ENCODE data around the gene PRG3. TPM values are rescaled to one million over a fixed set of nuclear protein-coding genes. Genes with fewer than 3 reads are reported as not detected.

The PRG3 gene
- total and polyA plus RNA-seq, 2 of the 4 experiments (the other 2 are of a cell fraction): not detected

DNA sequence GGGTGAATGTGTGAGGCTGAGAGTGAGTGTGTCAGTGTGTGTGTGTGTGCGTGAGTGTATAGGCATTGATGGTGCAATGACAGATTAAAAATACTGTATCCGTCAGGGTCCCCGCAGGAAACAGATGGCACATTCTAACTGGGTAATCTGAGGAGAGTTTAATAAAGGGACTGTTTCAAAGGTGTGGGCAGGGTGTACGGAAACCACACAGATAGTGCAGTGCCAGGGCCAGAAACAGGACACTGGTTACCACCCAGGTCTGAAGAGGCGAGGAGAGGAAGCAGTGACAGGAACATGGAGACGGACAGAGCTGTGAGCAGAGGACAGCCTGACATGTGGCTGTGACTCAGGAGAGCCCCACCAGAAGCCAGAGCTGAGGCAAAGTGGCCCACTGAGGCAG is 26.3 kb downstream of the PRG3 start:
- Histone ChIP-seq H2BK5ac (ENCODE audit: low read depth, low read length, poor library complexity, severe bottlenecking) (no peak overlapping the region), H3K18ac (ENCODE audit: low read depth, low read length) (no peak overlapping the region), H3K27me3 (ENCODE audit: control insufficient read depth, insufficient read depth, low read length) (peaks cover 37% of the 10 kb centered on the region), H3K36me3 (ENCODE audit: control insufficient read depth, insufficient read depth, low read length) (no peaks in the 10 kb centered on the region), H2BK120ac (ENCODE audit: low read depth, low read length) (no peak overlapping the region), H2BK20ac (ENCODE audit: low read depth, low read length) (no peak overlapping the region), H4K91ac (ENCODE audit: insufficient read depth, low read depth, low read length) (no peak overlapping the region), H3K4me2 (ENCODE audit: low read depth, low read length) (no peak overlapping the region), H3K56ac (ENCODE audit: extremely low read depth, insufficient read depth, low read length) (no peak overlapping the region), H3K9me3 (ENCODE audit: control insufficient read depth, insufficient read depth, low read length) (peaks cover 5% of the 10 kb centered on the region; the same call in 1 of the 2 replicates), H4K5ac (ENCODE audit: low read depth, low read length) (no peak overlapping the region), H2AK5ac (ENCODE audit: low read depth, low read length) (no peak overlapping the region), H2AK9ac (replicated peaks; ENCODE audit: low read depth, low read length, poor library complexity) (no peak overlapping the region), H3K27ac (ENCODE audit: insufficient read depth, low read length) (no peak overlapping the region), H2BK15ac (ENCODE audit: low read depth, low read length) (no peak overlapping the region), H3K9ac (ENCODE audit: low read depth, low read length) (no peak overlapping the region), H3K14ac (replicated peaks; ENCODE audit: low read depth, low read length) (no peak overlapping the region), H2AFZ (replicated peaks; ENCODE audit: low read length, poor library complexity) (no peak overlapping the region), H4K8ac (ENCODE audit: low read depth in 2 of 2, low read length in 2 of 2) (no peak overlapping the region), H3K4me3 (ENCODE audit: insufficient read depth, low read depth, low read length) (no peak overlapping the region), H3K4me1 (ENCODE audit: control insufficient read depth, insufficient read depth, low read length) (peaks cover under 1% of the 10 kb centered on the region; the same call in 1 of the 2 replicates), H3K79me1 (ENCODE audit: low read depth in 1 of 2, low read length in 2 of 2) (no peaks in the 10 kb centered on the region), H3K9me1 (ENCODE audit: insufficient read depth, low read length) (no peaks in the 10 kb centered on the region), H3K23ac (ENCODE audit: low read depth, low read length) (no peak overlapping the region), H4K20me1 (ENCODE audit: insufficient read depth, low read length) (no peaks in the 10 kb centered on the region), H3K4ac (ENCODE audit: low read depth, low read length) (no peak overlapping the region)
- in situ Hi-C loops (cut with MboI; ENCODE audit: low sequenced_read_pairs) (loop anchor here (25.0 kb wide), 1 partner anchor 517 kb away; no protein-coding TSS in a partner anchor), dilution Hi-C loops (cut with HindIII; ENCODE audit: low sequenced_read_pairs, unreplicated experiment) (no loop called here), intact Hi-C loops (cut with micrococcal nuclease) (loop anchor here (5.0 kb wide), 1 partner anchor 512 kb away; no protein-coding TSS in a partner anchor)
- ChIA-PET POLR2A (ENCODE audit: unreplicated experiment) (no interaction called here), CTCF (no interaction called here)
- no peak for TF ChIP-seq MAZ (IDR thresholded peaks at IDR 0.05; ENCODE audit: borderline replicate concordance, low read depth, low read length)
- TF ChIP-seq, protein P1, sequence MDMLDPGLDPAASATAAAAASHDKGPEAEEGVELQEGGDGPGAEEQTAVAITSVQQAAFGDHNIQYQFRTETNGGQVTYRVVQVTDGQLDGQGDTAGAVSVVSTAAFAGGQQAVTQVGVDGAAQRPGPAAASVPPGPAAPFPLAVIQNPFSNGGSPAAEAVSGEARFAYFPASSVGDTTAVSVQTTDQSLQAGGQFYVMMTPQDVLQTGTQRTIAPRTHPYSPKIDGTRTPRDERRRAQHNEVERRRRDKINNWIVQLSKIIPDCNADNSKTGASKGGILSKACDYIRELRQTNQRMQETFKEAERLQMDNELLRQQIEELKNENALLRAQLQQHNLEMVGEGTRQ (IDR thresholded peaks at IDR 0.05; ENCODE audit: low read depth, low read length): no peak
- TF ChIP-seq MXI1 (IDR thresholded peaks at IDR 0.05; ENCODE audit: borderline replicate concordance, low read depth, low read length): no peak
- no peak for TF ChIP-seq BHLHE40 (IDR thresholded peaks at IDR 0.05; ENCODE audit: low read depth, low read length)
- no peak for TF ChIP-seq CEBPB (IDR thresholded peaks at IDR 0.05; ENCODE audit: low read depth, low read length)
- no peak for TF ChIP-seq ELK1 (IDR thresholded peaks at IDR 0.05; ENCODE audit: borderline replicate concordance, low read depth, low read length)
- TF ChIP-seq RAD21 (IDR thresholded peaks at IDR 0.05; ENCODE audit: low read length): no peak
- TF ChIP-seq RCOR1 (IDR thresholded peaks at IDR 0.05; ENCODE audit: insufficient replicate concordance, low read length): no peak
- TF ChIP-seq MAFK (IDR thresholded peaks at IDR 0.05; ENCODE audit: low read depth, low read length): no peak
- TF ChIP-seq FOS (IDR thresholded peaks at IDR 0.05; ENCODE audit: low read depth, low read length): no peak
- TF ChIP-seq RFX5 (IDR thresholded peaks at IDR 0.05; ENCODE audit: low read depth, low read length): no peak
- no peak for TF ChIP-seq SMC3 (IDR thresholded peaks at IDR 0.05; ENCODE audit: low read depth, low read length)
- TF ChIP-seq NFE2L2 (IDR thresholded peaks at IDR 0.05; ENCODE audit: low read depth, low read length): no peak
- TF ChIP-seq CHD1 (IDR thresholded peaks at IDR 0.05; ENCODE audit: low read depth, low read length): no peak
- TF ChIP-seq POLR2A (IDR thresholded peaks at IDR 0.05; ENCODE audit: low read depth, low read length): no peak
- TF ChIP-seq, protein P2, sequence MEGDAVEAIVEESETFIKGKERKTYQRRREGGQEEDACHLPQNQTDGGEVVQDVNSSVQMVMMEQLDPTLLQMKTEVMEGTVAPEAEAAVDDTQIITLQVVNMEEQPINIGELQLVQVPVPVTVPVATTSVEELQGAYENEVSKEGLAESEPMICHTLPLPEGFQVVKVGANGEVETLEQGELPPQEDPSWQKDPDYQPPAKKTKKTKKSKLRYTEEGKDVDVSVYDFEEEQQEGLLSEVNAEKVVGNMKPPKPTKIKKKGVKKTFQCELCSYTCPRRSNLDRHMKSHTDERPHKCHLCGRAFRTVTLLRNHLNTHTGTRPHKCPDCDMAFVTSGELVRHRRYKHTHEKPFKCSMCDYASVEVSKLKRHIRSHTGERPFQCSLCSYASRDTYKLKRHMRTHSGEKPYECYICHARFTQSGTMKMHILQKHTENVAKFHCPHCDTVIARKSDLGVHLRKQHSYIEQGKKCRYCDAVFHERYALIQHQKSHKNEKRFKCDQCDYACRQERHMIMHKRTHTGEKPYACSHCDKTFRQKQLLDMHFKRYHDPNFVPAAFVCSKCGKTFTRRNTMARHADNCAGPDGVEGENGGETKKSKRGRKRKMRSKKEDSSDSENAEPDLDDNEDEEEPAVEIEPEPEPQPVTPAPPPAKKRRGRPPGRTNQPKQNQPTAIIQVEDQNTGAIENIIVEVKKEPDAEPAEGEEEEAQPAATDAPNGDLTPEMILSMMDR (conservative IDR thresholded peaks at IDR 0.05; ENCODE audit: low read depth, low read length): no peak
- no TSS peak for BruUV-seq (replicated peaks)
- ATAC-seq (ENCODE audit: low read depth) (no peak), DNase-seq (no peak)
- 72% methylated on average over 5 of the region's 6 CpGs; no CpG with 5 or more reads in 1 of the 2 experiments for WGBS, 2 experiments (ENCODE audit: extremely low coverage in 2 of 2, insufficient read length in 1 of 2)

All from IMR-90 (cell line).